ENCODE data around the gene HASPIN.

DNA sequence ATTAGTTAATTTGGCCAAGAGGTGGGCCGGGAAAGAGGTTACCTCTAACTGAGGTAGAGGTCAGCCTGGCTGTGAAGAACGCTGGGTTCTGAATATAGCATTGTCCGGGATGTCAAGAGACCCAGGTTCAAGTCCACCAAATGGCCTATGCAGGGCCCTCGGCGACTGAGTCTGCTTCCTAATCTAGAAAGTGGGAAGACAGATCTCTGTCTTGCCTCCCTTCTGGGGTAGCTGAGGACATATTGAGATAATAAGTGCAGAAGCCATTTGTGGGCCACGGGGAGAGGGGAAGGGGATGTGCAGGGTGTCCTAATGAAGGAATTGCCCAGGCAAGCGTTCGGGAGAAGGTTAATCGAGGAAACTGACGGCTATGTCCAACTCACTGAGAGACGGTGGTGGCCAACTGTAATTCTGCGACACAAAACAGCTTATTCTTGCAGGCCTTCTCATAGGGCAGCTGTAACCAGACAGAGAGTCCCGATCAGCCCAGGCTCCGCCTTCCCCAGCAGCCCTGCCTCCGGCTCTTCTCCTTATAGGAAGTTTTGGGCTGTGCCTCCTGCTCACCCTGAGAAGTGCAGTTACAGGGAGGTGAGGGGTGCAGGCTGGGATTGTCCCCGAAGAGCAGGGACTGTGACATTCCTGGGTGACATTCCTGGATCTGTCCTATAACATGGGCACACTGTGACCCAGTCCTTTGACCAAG, 15.9 kb downstream of the HASPIN start:
- no peak for TF ChIP-seq CTCF (IDR thresholded peaks at IDR 0.05; ENCODE audit: low read length)
- TF ChIP-seq EZH2 (IDR thresholded peaks at IDR 0.05; ENCODE audit: borderline replicate concordance, low read length), result no peak

Data from OCI-LY1 (cell line).